ENCODE measurements around the gene BLTP3A. TPM values are rescaled to one million over a fixed set of nuclear protein-coding genes. Genes with fewer than 3 reads are reported as not detected.

Gene BLTP3A
- total RNA-seq, 1 donor from 2014 or later: 12.6 TPM

GRCh38 chr6:34837528-34837927 is 45.6 kb downstream of the BLTP3A start:
- Mint-ChIP-seq H3K9me3 (no peaks in the 10 kb centered on the region), H3K36me3 (ENCODE audit: low read depth) (peaks cover 58% of the 10 kb centered on the region), H3K27ac (no peak overlapping the region), H3K27me3 (no peaks in the 10 kb centered on the region), H3K4me3 (no peak overlapping the region), H3K4me1 (no peaks in the 10 kb centered on the region)
- ChIA-PET POLR2A (no interaction called here), CTCF (no interaction called here)
- no peak for DNase-seq
- no peak for ATAC-seq (ENCODE audit: low read depth)
- intact Hi-C loops (cut with micrococcal nuclease): no loop called here
- no peak for TF ChIP-seq CTCF (IDR thresholded peaks at IDR 0.05)

DNA sequence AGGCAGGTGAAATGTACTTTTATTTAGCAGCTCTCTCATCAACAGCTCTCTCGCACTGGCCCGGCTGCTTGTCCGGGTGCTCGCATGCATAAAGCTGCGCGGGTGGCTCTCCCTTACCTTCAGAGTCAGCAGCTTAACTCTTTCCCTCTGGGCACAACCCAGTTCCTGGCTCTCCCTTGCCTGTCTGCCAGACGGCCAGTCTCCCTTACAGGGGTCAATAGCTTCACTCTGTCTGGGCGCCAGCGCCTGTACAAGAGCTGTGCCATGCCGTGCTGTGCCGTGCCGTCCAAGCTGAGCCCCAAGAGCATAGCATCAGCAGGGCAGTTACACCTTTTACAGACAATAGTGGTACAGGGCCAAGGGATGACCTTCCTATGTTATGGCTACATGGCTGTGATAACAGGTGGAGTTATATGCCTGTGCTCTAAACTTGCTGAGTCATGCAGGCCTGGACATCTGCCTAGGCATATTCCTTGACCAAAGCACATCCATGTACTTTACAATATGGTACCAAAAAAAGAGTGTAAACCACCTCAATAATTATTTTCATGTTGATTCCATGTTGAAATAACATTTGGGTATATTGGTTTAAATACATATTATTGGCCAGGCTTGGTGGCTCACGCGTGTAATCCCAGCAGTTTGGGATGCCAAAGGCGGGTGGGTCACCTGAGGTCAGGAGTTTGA is 47.9 kb downstream of the BLTP3A start:
- ChIA-PET POLR2A (no interaction called here), CTCF (no interaction called here)
- no peak for TF ChIP-seq CTCF (IDR thresholded peaks at IDR 0.05)
- H3K27me3 Mint-ChIP-seq: no peaks in the 10 kb centered on the region
- no peaks in the 10 kb centered on the region for H3K4me1 Mint-ChIP-seq
- no peak for DNase-seq
- ATAC-seq (ENCODE audit: low read depth): no peak
- no peaks in the 10 kb centered on the region for H3K9me3 Mint-ChIP-seq
- H3K36me3 Mint-ChIP-seq (ENCODE audit: low read depth): peaks cover 47% of the 10 kb centered on the region
- no peak overlapping the region for H3K4me3 Mint-ChIP-seq
- no peak overlapping the region for H3K27ac Mint-ChIP-seq
- intact Hi-C loops (cut with micrococcal nuclease): no loop called here

Other genes with a start within 250 kb of the BLTP3A start
- gene SPDEF, start 235.8 kb upstream of the BLTP3A start, total RNA-seq: 0.11 TPM in 1 of 2 replicates, not detected in the other
- 71.0 and 84.4 TPM in 2 replicates for gene ILRUN, start 95.3 kb upstream of the BLTP3A start, total RNA-seq
- 99.5 and 102 TPM in 2 replicates for gene SNRPC, start 34.6 kb upstream of the BLTP3A start, total RNA-seq
- 27.6 and 28.0 TPM in 2 replicates for gene TAF11, start 96.0 kb downstream of the BLTP3A start, total RNA-seq
- gene ANKS1A, start 97.2 kb downstream of the BLTP3A start, total RNA-seq: 10.7 and 12.6 TPM in 2 replicates

Measured in activated B cell treated with CpG ODN at 0.5 μM for 24 hours (primary cell).